Thyroid gland (tissue), 4 donors: ENCODE results near the gene KRT28. TPM values are rescaled to one million over a fixed set of nuclear protein-coding genes. Genes with fewer than 3 reads are reported as not detected.

Source experiments
- DNase-seq, 2 donors: peaks; one replicate each; pipeline ENCODE4 v3.0.0-alpha.2; 2019
- H3K27ac ChIP-seq, 3 donors: fragments of 200-600 bp; sonication (generic); 1 replicate in 2 of 3; 2 replicates in 1 of 3; pipeline ENCODE4 v1.5.1; 2016 to 2019; ENCODE audit warnings: mild to moderate bottlenecking in 1 of 3, moderate library complexity in 1 of 3
- H3K27me3 ChIP-seq: fragments of 200-600 bp; sonication (generic); one replicate; pipeline ENCODE4 v1.5.1; 2019
- H3K36me3 ChIP-seq, 2 donors: fragments of 200-600 bp; sonication (generic); one replicate each; pipeline ENCODE4 v1.5.1; 2016 to 2019
- H3K4me1 ChIP-seq, 2 donors: fragments of 200-600 bp; sonication (generic); one replicate each; pipeline ENCODE4 v1.5.1; 2017 to 2019
- H3K4me3 ChIP-seq, 3 donors: fragments of 200-600 bp; sonication (generic); replicated peaks in 1 of 3; 1 replicate in 2 of 3; 2 replicates in 1 of 3; pipeline ENCODE4 v1.5.1; 2016; ENCODE audit warnings: mild to moderate bottlenecking in 1 of 3
- H3K9me3 ChIP-seq: fragments of 200-600 bp; sonication (generic); one replicate; pipeline ENCODE4 v1.5.1; 2017
- POLR2A ChIP-seq, 2 donors: fragments of 450-650 bp; IDR thresholded peaks; one replicate each; pipeline ENCODE4 v1.6.1; 2017; ENCODE audit warnings: antibody characterized with exemption in 2 of 2, mild to moderate bottlenecking in 2 of 2, moderate library complexity in 1 of 2
- WGBS, 2 donors: methylation state at CpG; one replicate each; pipeline ENCODE4 v1.1.5; 2017; 5-methylcytosine and 5-hydroxymethylcytosine counted together
- intact Hi-C: fragments of 100-400 bp; cut with DNase I; formaldehyde crosslinking; loops from one replicate; pipeline ENCODE4 v1.15.1; 2023
- total RNA-seq, 4 donors: library from RNA; depleted of rRNA; stranded (reverse); fragments of >200 nt; gene quantifications; one replicate each; pipeline ENCODE4 v1.2.3, GENCODE V29; 2016
- TF ChIP-seq, protein P1 (sequence below), 6 experiments: fragments of 200-600 bp in 3 of 6; fragments of 450-650 bp in 3 of 6; sonication (generic) in 3 of 6; IDR thresholded peaks; one replicate each; pipeline ENCODE4 v1.5.1; 2016 to 2019; ENCODE audit warnings: antibody characterized with exemption in 6 of 6, mild to moderate bottlenecking in 2 of 6, inconsistent platforms in 1 of 6, moderate library complexity in 1 of 6

Gene KRT28
- total RNA-seq, 4 donors from 2014 or later: not detected

DNA sequence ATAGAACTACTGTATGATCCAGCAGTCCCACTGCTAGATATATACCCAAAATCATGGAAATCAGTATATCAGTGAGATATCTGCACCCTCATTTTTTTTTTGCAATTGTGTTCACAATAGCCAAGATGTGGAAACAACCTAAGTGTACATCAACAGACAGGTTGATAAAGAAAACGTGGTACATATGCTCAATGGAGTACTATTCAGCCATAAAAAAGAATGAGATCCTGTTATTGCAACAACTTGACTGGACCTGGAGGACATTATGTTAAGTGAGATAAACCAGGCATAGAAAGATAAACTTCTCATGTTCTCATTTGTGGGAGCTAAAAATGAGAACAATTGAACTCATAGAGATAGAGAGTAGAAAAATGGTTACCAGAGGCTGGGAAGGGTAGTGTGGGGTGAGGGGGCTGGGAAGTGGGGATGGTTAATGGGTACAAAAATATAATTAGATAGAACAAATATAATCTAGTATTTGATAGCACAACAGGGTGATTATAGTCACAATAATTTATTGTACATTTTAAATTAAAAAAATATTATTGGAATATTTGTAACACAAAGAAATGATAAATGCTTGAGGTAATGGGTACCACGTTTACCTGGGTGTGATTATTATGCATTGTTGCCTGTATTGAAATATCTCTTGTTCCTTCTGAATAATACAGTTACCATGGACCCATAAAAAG lies 30.5 kb upstream of the KRT28 start:
- intact Hi-C loops: no loop called here
- Histone ChIP-seq H3K36me3 (peaks cover 0 to 7% of the 10 kb centered on the region in 2 donors), H3K4me1 (peaks cover 11% of the 10 kb centered on the region in 2 donors), H3K9me3 (no peaks in the 10 kb centered on the region), H3K27me3 (no peaks in the 10 kb centered on the region), H3K4me3 (no peak overlapping the region), H3K27ac (no peak overlapping the region)
- TF ChIP-seq, protein P1, sequence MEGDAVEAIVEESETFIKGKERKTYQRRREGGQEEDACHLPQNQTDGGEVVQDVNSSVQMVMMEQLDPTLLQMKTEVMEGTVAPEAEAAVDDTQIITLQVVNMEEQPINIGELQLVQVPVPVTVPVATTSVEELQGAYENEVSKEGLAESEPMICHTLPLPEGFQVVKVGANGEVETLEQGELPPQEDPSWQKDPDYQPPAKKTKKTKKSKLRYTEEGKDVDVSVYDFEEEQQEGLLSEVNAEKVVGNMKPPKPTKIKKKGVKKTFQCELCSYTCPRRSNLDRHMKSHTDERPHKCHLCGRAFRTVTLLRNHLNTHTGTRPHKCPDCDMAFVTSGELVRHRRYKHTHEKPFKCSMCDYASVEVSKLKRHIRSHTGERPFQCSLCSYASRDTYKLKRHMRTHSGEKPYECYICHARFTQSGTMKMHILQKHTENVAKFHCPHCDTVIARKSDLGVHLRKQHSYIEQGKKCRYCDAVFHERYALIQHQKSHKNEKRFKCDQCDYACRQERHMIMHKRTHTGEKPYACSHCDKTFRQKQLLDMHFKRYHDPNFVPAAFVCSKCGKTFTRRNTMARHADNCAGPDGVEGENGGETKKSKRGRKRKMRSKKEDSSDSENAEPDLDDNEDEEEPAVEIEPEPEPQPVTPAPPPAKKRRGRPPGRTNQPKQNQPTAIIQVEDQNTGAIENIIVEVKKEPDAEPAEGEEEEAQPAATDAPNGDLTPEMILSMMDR (IDR thresholded peaks at IDR 0.05): no peak
- no peak for TF ChIP-seq POLR2A (IDR thresholded peaks at IDR 0.05)
- WGBS, 2 donors: 90 to 94% methylated on average over 2 of the region's 2 CpGs
- no peak for DNase-seq

DNA sequence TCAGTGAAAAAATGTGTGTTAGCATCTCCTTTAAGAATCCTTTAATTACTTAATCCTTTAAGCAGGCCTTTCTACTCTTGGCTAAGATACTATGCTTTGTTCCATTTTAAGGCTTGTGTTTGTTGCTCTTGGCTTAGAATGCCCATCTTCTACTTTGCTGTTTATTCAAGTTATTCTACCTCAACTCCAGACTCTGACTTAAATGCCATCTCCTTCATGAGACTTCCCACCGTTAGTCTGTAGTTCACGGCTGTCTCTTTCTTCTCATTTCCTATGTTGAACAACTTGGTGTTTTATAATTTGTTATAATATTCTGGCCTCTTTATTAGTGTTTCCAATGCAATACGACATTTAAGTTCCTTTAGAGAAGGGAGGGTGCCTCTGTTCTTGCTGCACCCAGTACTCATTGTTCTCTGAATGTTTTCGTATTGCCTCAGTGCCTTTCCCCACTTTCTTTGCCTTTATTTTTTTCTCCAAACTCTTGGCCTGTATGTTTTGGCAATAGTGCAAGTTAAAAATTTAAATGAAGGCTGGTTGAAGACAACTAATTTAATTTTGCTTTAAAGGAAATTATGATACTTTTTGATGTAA lies 28.8 kb upstream of the KRT28 start:
- DNase-seq: peak in 1 of 2 donors; percentile 2
- H3K4me1 ChIP-seq: peaks cover 11% of the 10 kb centered on the region in 2 donors

DNA sequence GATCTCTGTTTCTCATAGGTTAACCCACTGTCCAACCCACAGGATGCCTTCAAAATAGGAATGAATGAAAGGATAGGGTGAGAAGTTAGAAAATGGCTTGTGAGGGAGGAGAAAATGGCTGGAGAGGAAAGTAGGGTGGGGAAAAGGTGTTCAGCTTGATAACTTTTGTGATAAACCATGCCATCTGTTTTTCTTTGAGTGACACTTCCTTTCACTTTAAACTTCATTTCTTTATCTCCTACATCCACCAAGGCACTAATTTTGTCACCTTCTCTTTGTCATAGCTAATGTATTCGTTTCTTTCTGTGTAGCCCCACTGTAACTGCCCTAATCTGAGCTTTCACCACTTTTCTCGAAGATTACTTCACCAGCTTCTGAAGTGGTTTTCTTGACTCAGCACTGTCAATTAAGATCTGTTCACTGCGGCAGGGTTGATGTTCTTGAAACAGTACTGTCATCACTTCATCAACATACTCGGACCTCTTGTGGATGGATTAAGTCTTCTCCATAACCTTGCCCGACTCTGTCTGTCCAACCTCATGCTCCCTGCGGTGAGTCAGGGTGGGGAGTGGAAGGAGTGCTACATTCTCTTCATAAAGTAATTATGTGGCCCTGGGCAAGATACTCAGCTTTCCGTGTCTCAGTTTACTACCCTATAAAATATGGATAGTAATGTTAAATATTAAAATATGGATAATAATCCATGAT lies 28.1 kb upstream of the KRT28 start:
- intact Hi-C loops: no loop called here
- 59 to 63% methylated on average over 7 of the region's 7 CpGs for WGBS, 2 donors
- H3K4me3 ChIP-seq: no peak overlapping the region
- no peaks in the 10 kb centered on the region for H3K36me3 ChIP-seq
- peak overlapping the region in 2 of 3 donors; percentile 57 to 72 for H3K27ac ChIP-seq
- H3K27me3 ChIP-seq: no peaks in the 10 kb centered on the region
- peaks cover 11% of the 10 kb centered on the region in 2 donors for H3K4me1 ChIP-seq
- no peak for DNase-seq
- TF ChIP-seq, protein P1 (IDR thresholded peaks at IDR 0.05): no peak
- TF ChIP-seq POLR2A (IDR thresholded peaks at IDR 0.05): no peak
- no peaks in the 10 kb centered on the region for H3K9me3 ChIP-seq

More for the DNA sequence above, 28.8 kb upstream of the KRT28 start:
- intact Hi-C loops: no loop called here
- Histone ChIP-seq H3K4me3 (no peak overlapping the region), H3K27me3 (no peaks in the 10 kb centered on the region), H3K9me3 (no peaks in the 10 kb centered on the region), H3K27ac (peak overlapping the region; percentile 8 to 72 (median 57)), H3K36me3 (no peaks in the 10 kb centered on the region)
- TF ChIP-seq POLR2A (IDR thresholded peaks at IDR 0.05): no peak
- TF ChIP-seq, protein P1 (IDR thresholded peaks at IDR 0.05): no peak
- 53 to 55% methylated on average over 4 of the region's 4 CpGs for WGBS, 2 donors

DNA sequence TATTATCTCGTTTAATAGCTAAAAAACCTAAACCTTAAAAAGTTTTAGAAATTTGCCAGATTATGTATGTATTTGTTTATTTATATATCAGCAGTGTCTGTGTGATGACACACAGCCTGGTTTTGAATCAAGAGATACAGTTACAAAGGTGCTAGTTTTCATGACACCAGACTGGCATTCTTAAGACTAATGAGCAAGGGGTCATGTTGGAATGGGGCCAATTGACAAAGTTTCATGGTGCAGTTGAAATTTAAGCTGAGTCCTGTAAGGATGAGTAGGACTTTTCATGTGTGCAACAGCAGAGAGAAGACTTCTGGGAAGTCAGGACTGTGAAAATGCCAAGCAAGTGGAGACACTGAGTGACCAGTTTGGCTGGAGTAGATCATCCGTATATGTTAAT lies 25.8 kb upstream of the KRT28 start:
- WGBS, 2 donors: 94% methylated on average over 2 of the region's 2 CpGs
- intact Hi-C loops: no loop called here
- H3K4me1 ChIP-seq: peaks cover 11% of the 10 kb centered on the region in 2 donors
- H3K27ac ChIP-seq: no peak overlapping the region
- no peak for TF ChIP-seq POLR2A (IDR thresholded peaks at IDR 0.05)
- DNase-seq: no peak
- H3K9me3 ChIP-seq: no peaks in the 10 kb centered on the region
- H3K4me3 ChIP-seq: no peak overlapping the region
- H3K36me3 ChIP-seq: no peaks in the 10 kb centered on the region
- no peaks in the 10 kb centered on the region for H3K27me3 ChIP-seq

DNA sequence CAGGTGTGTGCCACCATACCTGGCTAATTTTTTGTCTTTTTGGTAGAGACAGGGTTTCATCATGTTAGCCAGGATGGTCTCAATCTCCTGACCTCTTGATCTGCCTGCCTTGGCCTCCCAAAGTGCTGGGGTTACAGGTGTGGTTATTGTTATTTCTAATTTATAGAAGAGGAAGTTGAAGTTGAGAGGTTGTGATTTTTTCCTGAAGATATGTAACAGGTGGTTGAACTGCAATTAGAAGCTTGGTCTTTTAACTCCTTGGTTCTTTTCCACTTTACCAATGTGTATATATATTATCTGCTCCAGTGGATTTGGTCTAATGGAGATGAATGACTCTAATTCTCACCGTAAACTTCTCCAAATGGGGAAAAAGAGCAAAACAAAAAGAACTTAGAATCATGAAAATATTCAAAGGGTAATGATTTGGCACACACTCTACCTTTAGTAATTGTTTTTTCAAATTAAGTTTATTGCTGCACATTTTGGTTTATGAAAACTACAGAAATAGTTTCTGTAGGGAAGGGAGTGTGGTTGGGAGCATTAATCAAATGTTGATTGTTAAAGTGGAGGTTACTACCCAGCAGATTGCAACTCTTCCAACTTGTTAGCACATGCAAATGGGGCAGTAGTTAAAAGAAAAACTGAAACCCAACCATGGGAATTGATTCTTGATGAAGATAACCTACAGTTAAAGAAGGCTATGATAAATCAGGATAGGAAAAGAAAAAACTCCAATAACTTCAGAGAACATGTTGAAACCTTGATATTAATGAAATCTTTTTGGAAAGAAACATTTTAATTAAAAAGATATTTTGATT lies 24.5 kb upstream of the KRT28 start:
- H3K4me3 ChIP-seq: no peak overlapping the region
- H3K9me3 ChIP-seq: no peaks in the 10 kb centered on the region
- H3K36me3 ChIP-seq: no peaks in the 10 kb centered on the region
- intact Hi-C loops: no loop called here
- no peak for TF ChIP-seq POLR2A (IDR thresholded peaks at IDR 0.05)
- TF ChIP-seq, protein P1 (IDR thresholded peaks at IDR 0.05): no peak
- H3K4me1 ChIP-seq: peaks cover 15% of the 10 kb centered on the region in 2 donors
- no peak for DNase-seq
- WGBS, 2 donors: 92 to 100% methylated on average over 1 of the region's 1 CpG
- no peaks in the 10 kb centered on the region for H3K27me3 ChIP-seq
- H3K27ac ChIP-seq: no peak overlapping the region
